GM19395 (cell line): ENCODE measurements around the gene ABCC10.
"Not testable (repeated sequence)": the region's sequence is repeated elsewhere in the genome, so short reads cannot be mapped to it uniquely, and the experiment has no call there.

ENCODE experiments used
- ATAC-seq: cut with Tn5 transposase; IDR thresholded peaks from one replicate; pipeline ENCODE4 v1.9.1; 2021; ENCODE audit warnings: mild to moderate bottlenecking, moderate library complexity; ENCODE audit not compliant: unreplicated experiment

ABCC10 gene

DNA sequence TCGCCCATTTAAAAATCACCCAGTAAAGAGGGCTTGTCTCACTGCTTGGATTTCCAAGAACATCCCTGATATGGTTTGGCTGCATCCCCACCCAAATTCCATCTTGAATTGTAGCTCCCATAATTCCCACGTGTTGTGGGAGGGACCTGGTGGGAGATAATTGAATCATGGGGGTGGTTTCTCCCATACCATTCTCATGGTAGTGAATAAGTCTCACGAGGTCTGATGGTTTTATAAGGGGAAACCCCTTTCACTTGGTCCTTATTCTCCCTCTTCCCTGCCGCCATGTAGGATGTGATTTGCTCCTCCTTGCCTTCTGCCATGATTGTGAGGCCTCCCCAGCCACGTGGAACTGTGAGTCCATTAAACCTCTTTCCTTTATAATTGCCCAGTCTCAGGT lies 39.9 kb downstream of the ABCC10 start:
- not testable (repeated sequence) for ATAC-seq

DNA sequence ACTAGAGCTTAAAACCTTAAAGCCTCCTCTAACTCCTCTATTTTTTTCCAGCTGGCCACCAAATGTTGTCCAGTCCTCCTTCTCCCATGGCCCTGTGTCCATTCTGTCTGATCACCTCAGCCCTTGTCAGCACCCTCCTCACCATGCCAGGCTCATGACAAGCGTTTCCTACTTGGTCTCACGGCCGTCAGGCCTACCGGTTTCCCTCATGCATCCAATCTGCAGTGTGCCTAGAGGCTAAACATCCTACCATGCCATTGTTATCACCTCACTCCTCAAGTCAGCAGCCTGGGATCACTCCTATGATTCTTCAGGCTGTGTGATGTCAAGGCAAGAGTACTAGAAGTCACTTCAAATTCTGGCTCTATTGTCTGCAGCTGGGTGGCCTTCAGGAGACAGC lies 40.4 kb downstream of the ABCC10 start:
- no peak for ATAC-seq

DNA sequence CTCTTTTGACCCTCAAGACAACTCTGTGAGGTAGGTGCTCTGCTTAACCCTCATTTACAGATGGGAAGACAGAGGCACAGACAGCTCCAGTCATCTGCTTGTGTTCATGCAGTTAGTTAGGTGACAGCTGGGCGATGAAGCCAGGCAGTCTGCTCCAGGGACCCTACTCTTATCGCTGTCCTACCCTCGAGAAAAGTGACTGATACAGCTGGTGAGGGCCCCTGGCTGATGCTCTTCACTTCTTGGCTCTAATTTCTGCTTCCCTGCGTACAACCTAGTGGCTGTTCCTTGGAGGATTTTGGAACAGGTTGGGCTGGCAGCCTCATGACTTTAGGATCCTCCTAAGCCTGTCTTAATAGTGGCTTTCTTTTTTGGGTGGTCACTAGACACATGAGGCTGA lies 40.9 kb downstream of the ABCC10 start:
- ATAC-seq = no peak

DNA sequence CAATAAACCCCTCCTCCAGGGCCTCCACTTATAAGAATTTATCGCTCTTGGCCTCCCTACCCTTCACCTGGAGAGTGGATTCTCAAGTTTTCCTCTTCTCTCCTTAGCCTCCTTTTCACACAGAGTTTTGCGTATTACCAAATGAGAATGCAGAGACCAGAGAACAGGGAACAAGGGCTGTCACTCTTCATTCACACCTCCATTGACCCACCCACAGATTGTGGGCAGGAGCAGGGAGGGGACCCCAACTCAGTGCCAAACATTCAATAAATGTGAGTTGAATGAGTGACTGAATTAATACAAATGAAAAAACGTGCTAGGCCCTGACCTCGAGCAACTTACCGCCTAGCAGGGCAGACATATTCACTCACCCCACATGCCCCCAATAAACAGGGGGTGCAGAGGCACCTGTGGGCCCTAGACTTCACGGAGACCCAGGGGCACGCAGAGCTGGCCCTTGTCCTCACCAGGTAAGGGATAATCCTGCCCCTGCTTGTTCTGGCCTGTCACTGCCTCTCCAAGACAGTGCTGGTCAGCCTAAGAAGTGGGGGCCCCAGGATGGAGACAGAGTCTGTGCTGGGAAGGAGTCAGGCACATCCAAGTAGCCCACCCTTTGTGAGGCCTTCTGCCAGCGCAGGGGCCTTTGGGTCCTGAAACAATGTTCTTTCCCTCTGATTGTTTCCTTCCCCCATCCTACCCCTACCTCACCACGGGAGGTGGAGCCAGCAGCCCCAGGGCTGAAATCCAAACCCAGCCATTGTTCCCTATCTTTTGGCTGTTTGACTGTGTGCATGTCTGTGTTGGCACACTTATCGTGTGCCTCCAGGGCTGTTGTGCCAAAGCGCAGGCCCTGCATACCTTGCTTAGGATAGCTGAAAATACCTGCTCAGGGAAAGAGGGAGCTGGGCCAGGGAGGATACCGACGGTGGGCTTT lies 41.7 kb downstream of the ABCC10 start:
- ATAC-seq = no peak

DNA sequence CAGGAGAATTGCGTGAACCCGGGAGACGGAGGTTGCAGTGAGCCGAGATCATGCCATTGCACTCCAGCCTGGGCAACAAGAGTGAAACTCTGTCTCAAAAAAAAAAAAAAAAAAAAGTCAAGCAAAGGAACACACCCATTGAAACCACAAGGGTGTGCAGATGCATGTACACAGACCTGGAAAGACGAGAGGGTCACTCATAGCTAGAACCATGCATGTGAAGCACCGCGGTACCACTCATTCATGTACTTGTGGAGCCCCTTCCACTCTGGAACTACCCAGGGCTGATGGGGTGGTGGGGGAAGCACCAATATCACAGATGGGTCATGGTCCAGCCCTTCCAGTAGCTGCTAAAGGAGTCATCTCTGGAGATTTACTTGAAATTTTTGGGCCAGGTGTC lies 42.6 kb downstream of the ABCC10 start:
- no peak for ATAC-seq

DNA sequence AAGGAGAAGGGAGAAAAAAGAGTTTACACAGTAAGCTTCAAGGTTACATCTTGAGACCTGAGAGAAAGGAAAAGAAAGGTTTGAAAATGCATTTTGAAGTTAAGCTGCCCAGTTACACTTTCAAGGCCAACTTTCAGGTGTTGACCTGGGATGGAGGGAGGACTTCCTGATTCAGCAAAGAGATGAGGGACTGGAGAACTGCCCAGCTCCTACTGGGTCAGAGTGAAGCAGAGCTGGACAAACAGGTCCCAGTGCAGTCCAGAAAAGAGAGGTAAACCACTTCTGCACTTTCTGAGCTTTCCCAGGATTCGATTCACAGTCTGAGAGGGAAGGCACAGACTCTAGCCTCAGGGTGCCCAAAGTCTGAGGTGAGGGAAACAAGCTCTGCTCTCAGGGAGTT lies 44.1 kb downstream of the ABCC10 start:
- ATAC-seq = no peak

DNA sequence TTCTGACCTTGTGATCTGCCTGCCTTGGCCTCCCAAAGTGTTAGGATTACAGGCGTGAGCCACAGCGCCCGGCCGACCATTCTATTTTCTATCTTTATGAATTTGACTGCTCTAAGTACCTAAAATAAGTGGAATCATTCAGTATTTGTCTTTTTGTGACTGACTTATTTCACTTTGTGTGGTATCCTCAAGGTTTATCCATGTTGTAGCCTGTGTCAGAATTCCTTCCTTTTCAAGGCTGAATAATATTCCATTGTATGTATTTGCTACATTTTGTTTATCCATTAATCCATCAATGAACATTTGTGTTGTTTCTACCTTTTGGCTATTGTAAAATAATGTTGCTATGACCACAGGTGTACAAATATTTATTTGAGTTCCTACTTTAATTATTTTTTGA lies 45.2 kb downstream of the ABCC10 start:
- no peak for ATAC-seq

DNA sequence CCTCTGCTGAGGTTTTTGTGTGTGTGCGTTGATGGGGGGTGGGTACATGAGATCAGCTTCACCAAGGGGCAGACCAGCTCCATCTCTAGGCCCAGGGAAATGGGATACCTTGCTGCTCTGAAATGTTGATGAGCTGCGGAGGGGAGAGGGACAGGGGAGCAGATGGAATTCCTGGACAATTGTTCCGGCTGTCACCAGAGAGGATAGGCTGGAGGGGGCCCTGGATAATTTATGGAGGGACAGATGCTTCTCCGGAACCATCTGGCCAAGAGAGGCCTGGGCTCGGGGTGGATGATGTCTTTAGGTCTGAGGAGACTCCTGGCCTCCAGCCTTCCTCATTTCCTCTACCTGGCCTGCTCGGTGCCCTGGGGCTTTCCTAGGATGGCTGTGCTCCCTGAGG lies 48.2 kb downstream of the ABCC10 start:
- no peak for ATAC-seq

DNA sequence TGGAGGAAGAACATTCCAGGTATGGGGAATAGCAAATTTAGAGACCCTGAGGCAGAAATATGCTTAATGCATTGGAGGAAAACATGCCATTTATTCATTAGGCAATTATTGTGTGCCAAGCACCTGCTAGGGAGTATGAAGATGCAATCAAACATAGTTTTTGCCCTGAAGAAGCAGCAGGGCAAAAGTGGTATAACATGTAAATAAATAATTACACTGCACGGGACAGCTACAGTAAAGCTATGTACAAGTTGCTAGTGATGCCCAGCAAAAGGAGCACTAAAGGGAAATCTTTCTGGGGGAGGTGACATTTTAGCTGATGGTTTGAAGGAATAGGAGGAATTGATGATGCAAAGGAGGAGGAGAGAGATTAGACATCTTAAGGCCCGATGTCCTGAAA lies 49.4 kb downstream of the ABCC10 start:
- ATAC-seq = no peak

DNA sequence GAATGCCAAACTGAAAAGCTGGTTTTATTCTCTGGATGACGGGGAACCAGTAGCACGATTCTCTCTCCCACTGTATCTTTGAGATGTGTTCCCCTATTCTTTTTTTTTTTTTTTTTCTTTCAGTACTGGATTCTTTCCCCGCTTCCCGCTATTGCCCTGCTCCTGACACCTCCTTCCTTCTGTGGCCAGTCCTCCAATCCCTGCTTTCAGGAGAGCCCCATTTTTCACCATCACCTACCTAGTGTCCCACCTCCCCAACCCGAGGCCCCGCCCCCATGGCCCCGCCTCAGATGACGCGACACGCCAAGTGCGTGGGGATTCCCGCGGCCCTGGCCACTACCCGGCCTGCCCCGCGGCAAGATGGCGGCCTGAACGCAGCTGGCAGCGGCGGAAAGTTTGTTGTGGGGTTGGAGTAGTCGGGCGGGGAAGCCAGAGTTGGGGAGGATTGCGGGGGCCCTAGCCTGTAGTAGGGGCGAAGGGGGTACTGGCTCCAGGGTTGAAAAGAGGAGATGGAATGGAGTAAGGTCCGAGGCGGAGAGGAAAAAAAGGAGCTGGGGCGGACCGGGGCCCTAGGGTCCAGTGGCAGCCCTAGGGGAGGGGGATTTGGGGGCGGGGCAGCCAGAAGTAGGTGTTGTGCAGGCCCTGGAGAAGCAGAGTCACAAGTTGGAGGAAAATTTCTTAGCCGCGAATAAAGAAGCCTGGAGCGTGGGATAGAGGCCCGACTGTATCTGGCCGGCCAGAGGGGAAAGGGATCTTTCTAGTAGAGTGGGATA lies 50.1 kb downstream of the ABCC10 start, which contains the start of gene TJAP1:
Gene TJAP1, plus strand, starts transcription at position 336 of the 773 bp plus-strand sequence. CDS start 21,432 bp downstream, outside the sequence.
- ATAC-seq = peak; percentile 93

DNA sequence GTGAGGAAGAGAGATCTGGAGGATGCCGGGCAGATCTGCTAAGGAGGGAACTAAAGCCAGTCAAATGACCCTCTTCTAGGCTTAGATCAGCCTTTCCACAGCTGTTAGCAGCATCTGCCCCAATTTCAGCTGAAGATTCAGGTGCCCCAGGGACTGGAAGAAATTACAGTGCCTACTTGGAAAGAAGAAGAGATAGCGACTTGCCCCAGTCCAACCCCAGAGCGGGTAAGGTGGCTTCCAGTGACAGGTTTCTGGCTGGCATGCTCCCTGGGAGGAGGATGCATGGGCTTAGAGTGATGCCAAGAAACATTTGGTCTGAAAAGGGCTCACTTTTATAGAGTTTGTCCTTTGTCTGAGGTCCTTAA lies 50.6 kb downstream of the ABCC10 start:
- ATAC-seq = no peak

DNA sequence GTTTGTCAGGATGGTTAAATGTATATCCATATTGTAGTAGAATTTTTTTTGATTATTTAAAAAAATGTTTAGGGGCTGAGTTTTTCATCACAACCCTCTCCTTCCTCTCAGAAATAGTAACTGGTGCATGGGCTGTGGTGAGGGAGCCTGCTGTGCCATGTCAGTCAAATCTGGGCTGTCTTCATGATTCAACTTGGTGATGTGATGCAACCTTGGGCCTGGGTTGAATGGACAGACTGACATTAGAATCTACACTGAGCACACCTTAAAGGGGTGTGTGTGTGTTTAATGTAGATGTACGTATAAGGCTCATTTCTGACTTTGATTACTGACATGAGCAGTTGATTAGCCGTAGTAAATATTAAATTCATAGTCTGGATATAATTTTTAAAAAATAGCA lies 53.7 kb downstream of the ABCC10 start:
- ATAC-seq = no peak

DNA sequence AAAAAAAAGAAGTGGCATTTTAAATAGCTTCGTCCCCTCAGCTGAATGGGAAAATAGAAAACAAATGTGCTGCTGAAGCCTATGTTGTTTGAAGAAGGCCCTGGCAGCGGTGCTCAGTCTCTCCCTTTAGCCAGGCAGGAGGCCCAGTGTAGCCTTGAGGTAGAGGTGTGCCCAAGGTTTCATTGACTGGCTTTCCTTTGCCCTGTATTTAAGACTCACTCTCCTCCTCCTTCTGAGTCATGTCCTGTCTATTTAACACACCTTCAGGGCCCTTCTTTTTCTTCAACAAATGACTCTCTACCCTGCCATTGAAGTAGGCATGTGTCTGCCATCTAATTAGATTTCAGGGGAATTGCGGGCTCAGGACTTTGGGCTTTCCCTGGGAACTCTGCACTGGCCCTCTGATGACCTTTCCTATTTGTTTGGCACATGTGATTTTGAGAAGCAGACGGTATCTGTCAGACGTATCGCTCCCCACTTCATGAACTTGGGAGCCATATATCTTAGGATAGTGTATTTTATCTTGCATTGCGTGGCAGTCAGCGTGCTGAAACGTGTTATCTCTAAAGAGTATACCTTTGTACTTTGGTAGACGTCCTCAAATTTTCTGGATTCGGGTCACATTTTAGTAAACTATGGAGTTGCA lies 54.4 kb downstream of the ABCC10 start:
- ATAC-seq = no peak

DNA sequence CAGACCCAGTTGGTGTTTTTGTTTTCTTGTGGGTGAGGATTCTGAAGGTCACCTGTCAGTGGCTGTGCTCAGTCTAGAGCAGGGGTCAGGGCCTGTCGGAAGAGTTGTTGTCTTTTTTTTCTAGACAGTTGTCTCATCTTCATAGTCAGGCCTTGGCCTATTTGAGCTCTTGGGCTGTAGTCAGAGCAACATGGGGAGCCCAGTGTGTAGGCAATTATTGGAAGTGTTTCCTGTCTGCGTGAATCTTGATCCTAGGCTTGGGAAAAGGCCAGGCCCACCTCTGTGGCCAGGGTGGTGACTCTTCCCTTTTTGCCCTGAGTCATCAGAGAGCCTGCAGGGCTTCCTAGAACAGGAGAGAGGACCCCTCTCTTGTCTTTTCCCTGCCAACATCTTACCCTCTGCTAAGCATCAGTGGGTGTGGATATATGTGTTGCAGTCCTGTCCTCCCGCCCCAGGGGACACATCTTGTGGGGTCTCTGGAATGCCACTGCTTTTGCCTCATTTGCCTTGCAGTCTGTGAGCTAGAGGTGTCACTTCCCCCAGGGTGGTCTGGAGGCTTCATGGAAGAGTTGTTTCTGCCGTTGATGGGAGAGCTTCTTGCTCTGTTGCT lies 61.4 kb downstream of the ABCC10 start:
- ATAC-seq = no peak

DNA sequence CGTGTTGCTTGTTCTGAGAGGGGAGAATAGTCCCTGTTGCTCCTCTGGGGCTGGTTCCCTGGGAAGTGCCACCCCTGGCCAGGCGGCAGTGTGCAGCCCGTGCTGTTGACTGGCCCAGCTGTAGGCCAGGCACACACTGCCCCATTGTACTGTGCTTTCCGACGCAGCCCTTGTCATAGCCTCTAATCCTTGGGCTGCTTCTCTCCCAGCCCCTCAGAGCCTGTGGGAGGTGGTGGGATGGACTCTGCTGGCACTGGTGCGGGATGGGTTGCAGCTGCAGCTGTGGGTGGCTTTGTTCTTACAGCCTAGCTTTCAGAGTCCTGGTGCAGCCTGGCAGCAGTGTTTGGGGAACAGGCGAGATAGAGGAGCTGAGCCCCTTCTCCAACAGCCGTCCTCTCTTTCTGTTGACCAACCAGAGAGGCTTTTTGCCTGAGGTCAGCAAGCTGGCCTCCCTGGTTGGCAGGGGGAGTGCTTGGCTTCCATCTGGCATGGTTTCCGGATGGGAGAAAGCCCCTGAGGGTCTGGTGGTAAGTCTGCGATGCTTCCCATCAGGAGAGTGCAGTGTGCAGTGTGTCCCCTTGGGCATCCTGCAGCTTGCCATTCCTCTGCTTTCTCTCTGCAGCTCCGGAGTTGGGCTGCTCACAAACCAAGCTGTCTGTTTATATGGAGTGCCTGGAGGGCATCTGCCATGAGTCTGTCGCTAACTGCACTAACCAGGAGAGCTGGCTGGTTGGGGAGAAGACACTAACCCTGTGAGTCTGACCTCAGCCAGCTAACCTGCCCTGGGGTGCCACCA lies 62.1 kb downstream of the ABCC10 start:
- ATAC-seq = no peak

DNA sequence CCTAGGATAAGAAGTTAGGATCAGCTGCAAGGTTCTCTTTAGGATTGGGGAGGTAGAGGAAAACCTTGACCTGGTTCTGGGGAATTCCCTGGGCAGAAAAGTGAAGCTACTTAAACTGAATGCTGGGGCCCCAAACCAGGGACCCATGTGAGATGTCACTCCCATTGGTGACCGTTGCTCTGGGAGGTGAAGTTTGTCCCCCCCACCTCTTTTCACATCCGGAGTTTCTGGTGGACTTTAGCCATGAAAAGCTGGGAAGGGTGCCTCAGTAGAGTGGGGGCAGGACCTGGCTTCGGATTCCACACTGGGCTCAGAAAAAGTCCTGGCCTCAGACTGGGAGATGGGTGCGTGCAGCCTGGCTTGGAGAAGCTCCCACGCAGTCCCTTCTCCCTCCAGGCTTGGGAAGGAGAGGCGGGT lies 63.2 kb downstream of the ABCC10 start:
- no peak for ATAC-seq

DNA sequence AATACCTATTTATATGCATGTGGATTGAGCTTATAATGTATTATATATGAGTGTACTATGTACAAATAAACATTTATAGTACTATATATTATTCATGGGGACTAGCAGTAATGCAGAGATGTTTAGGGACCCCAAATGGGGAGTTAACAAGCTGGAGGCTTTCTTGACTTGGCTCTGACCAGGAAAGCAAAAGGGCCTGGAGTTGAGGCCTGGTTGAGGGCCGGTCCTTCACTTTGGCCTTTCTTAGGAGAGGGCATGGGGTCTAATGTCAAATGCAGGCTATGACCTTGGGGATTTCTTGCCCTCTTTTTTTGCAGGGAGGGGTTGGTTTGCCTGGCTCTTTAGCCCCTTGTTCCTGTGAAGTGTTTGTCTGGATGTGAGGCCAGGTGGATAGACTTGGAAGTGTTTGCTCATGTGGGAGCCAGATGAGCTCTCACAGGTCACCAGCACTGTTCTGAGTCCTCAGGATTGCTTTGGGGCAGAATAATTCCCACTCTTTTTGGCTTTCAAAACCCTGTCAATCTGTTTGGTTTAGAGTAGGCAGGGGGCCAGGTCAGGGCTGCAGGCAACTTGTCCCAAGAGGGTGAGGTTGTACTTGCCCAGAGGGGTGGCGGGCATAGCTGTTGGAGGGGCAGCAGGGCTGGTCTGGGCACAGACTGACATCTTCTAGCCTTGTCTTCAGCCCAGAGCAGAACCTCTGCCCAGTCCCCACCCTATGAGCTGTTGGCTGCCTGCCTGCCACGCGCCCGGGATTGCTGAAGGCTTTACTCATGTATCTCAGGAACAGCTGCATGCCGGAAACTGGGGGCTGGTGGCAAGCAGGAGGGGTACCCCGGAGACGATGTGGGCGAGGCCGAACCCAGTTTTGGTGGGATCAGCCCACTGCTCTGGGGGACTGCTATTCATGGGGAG lies 64.7 kb downstream of the ABCC10 start:
- no peak for ATAC-seq

DNA sequence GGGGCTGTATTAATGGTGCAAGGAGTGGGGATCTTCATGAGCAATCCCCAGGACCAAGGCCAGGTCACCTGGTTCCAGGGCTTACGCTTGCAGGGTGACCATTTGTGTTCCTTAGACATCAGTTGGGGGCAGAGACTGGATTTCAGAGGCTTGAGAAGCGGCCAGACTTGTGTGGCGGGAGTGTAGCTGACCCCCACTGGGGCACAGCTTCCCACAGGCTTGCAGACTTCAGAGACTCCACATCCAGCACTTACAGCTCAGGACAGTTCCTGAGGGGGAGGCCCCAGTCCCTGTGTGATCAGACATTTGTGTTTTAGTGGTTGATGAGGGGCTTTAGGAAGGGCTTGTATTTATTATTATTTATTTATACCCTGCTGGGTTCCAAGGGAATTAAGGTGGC lies 65.3 kb downstream of the ABCC10 start:
- ATAC-seq = no peak

DNA sequence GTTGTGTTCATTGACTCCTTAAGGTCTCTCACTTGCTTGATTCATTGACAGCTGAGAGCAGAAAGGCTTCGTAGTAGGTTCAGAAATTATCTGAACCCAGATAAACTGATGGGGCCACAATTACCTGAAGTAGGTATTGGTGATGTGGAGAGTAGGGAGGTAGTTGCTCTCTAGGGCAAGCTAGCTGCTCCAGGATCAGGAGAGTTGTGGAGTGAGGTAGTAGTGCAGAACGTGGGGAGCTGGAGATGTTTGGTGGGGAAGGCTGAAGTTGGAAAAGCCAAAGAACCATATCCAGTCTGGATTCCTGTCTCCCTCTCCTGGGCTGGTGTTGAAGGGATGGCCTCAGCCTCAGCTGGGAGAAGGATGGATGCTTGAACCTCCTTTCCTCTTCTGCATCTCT lies 65.9 kb downstream of the ABCC10 start:
- no peak for ATAC-seq
